HepG2 (cell line): ENCODE data around the gene PLD6. TPM values are rescaled to one million over a fixed set of nuclear protein-coding genes. Genes with fewer than 3 reads are reported as not detected.

ENCODE experiments used
- ARNTL ChIP-seq: sonication (generic); formaldehyde crosslinking; IDR thresholded peaks from 2 replicates; pipeline ENCODE4 v1.4.0; 2020; ENCODE audit warnings: mild to moderate bottlenecking, missing genetic modification reagents
- ATRX ChIP-seq: sonication (generic); formaldehyde crosslinking; IDR thresholded peaks from 2 replicates; pipeline ENCODE4 v1.4.0; 2020; ENCODE audit warnings: missing genetic modification reagents, borderline replicate concordance
- EHMT2 ChIP-seq: fragments of 200-600 bp; sonication (generic); IDR thresholded peaks from 2 replicates; pipeline ENCODE4 v1.7.0; 2017; ENCODE audit warnings: antibody characterized with exemption, low read depth, low read length, borderline replicate concordance
- FOXK2 ChIP-seq: fragments of 450-650 bp; IDR thresholded peaks from 2 replicates; pipeline ENCODE4 v1.6.1; 2016
- GPBP1L1 ChIP-seq: sonication (generic); formaldehyde crosslinking; IDR thresholded peaks from 2 replicates; pipeline ENCODE4 v1.5.0; 2020; ENCODE audit warnings: mild to moderate bottlenecking, missing genetic modification reagents
- IKZF4 ChIP-seq: sonication (generic); formaldehyde crosslinking; IDR thresholded peaks from 2 replicates; pipeline ENCODE4 v1.5.1; 2020; ENCODE audit warnings: borderline replicate concordance, mild to moderate bottlenecking, low read depth, missing genetic modification reagents; ENCODE audit errors: not compliant biosample characterization
- KAT2B ChIP-seq: fragments of 150-350 bp; IDR thresholded peaks from 2 replicates; pipeline ENCODE4 v1.6.1; 2014; ENCODE audit warnings: low read depth, low read length, borderline replicate concordance
- MXI1 ChIP-seq: IDR thresholded peaks from 3 replicates; pipeline ENCODE4 v1.6.1; 2012; ENCODE audit warnings: low read depth, low read length, inconsistent platforms, borderline replicate concordance
- NBN ChIP-seq: fragments of 450-650 bp; conservative IDR thresholded peaks from 2 replicates; pipeline ENCODE4 v1.6.1; 2017
- NR2F2 ChIP-seq: IDR thresholded peaks from 2 replicates; pipeline ENCODE4 v1.6.1; 2012; ENCODE audit warnings: low read depth, inconsistent platforms, borderline replicate concordance
- RNF2 ChIP-seq: fragments of 450-650 bp; conservative IDR thresholded peaks from 2 replicates; pipeline ENCODE4 v1.6.1; 2016; ENCODE audit warnings: low read depth
- TRIM24 ChIP-seq: sonication (generic); formaldehyde crosslinking; IDR thresholded peaks from 2 replicates; pipeline ENCODE4 v1.8.0; 2022; ENCODE audit warnings: mild to moderate bottlenecking, missing genetic modification reagents
- ZBTB38 ChIP-seq: sonication (generic); formaldehyde crosslinking; IDR thresholded peaks from 2 replicates; pipeline ENCODE4 v1.5.1; 2020; ENCODE audit warnings: mild to moderate bottlenecking, missing genetic modification reagents
- ZFP41 ChIP-seq: sonication (generic); formaldehyde crosslinking; IDR thresholded peaks from 2 replicates; pipeline ENCODE4 v1.4.0; 2020; ENCODE audit warnings: mild to moderate bottlenecking, missing genetic modification reagents, borderline replicate concordance
- ZFYVE20 ChIP-seq: sonication (generic); formaldehyde crosslinking; IDR thresholded peaks from 2 replicates; pipeline ENCODE4 v1.8.0; 2023; ENCODE audit warnings: low read depth, mild to moderate bottlenecking, moderate library complexity, missing genetic modification reagents, borderline replicate concordance
- ZNF274 ChIP-seq: sonication (generic); formaldehyde crosslinking; IDR thresholded peaks from 2 replicates; pipeline ENCODE4 v1.5.1; 2020; ENCODE audit warnings: mild to moderate bottlenecking, missing genetic modification reagents
- ZNF414 ChIP-seq: sonication (generic); formaldehyde crosslinking; IDR thresholded peaks from 2 replicates; pipeline ENCODE4 v1.5.0; 2020; ENCODE audit warnings: missing genetic modification reagents
- ZNF44 ChIP-seq: sonication (generic); formaldehyde crosslinking; IDR thresholded peaks from 2 replicates; pipeline ENCODE4 v1.5.1; 2020; ENCODE audit warnings: mild to moderate bottlenecking, missing genetic modification reagents
- ZNF572 ChIP-seq: sonication (generic); formaldehyde crosslinking; IDR thresholded peaks from 2 replicates; pipeline ENCODE4 v1.5.1; 2020; ENCODE audit warnings: mild to moderate bottlenecking, missing genetic modification reagents
- ZNF713 ChIP-seq: sonication (generic); formaldehyde crosslinking; IDR thresholded peaks from 2 replicates; pipeline ENCODE4 v1.4.0; 2020; ENCODE audit warnings: mild to moderate bottlenecking, missing genetic modification reagents
- ZNF816 ChIP-seq: sonication (generic); formaldehyde crosslinking; IDR thresholded peaks from 2 replicates; pipeline ENCODE4 v1.8.0; 2022; ENCODE audit warnings: missing genetic modification reagents, mild to moderate bottlenecking, borderline replicate concordance
- ZSCAN20 ChIP-seq: sonication (generic); formaldehyde crosslinking; IDR thresholded peaks from 2 replicates; pipeline ENCODE4 v1.4.0; 2020; ENCODE audit warnings: missing genetic modification reagents, mild to moderate bottlenecking, borderline replicate concordance
- polyA plus RNA-seq, 8 experiments: library from polyadenylated mRNA; depleted of rRNA in 3 of 8; stranded (reverse) in 7 of 8; unstranded in 1 of 8; fragments of >200 nt; fragmentation: Illumina TruSeq in 4 of 8; extraction: Trizol in 4 of 8; gene quantifications; 2 replicates each; pipeline versions ENCODE4 v1.2.1 to v1.2.3, GENCODE V29; 2011 to 2016; ENCODE audit warnings: low read depth in 4 of 8, missing spikeins in 1 of 8, mixed read lengths in 1 of 8; ENCODE audit not compliant: insufficient read depth in 1 of 8
- total RNA-seq, 5 experiments: library from RNA; depleted of rRNA; stranded (reverse); fragments of >200 nt; fragmentation: Illumina TruSeq; extraction: Trizol; gene quantifications; 2 replicates each; pipeline ENCODE4 v1.2.3, GENCODE V29; 2016; ENCODE audit warnings: low read depth in 1 of 5
- TF ChIP-seq, protein P1 (sequence below): sonication (generic); formaldehyde crosslinking; IDR thresholded peaks from 2 replicates; pipeline ENCODE4 v1.4.0; 2020; ENCODE audit warnings: mild to moderate bottlenecking, missing genetic modification reagents
- TF ChIP-seq, protein P2 (sequence below): IDR thresholded peaks from 2 replicates; pipeline ENCODE4 v1.6.1; 2018; ENCODE audit warnings: missing genetic modification reagents

Gene PLD6
- total and polyA plus RNA-seq, 2 of the 13 experiments (the other 11 are each of a cell fraction or from before 2014, with no cell fraction given): 5.2 to 11.4 TPM

- TF ChIP-seq ZSCAN20 (CRISPR knock-in tag): no peak
- TF ChIP-seq GPBP1L1 (CRISPR knock-in tag): no peak
- peak; percentile 28; the same call in 1 of the 3 replicates for TF ChIP-seq MXI1
- TF ChIP-seq KAT2B: no peak
- no peak; the same call in 1 of the 2 replicates for TF ChIP-seq ZNF274 (CRISPR knock-in tag)
- no peak for TF ChIP-seq ATRX (CRISPR knock-in tag)
- no peak for TF ChIP-seq TRIM24
- peak; percentile 51; the same call in 1 of the 2 replicates for TF ChIP-seq ZFYVE20 (CRISPR knock-in tag)
- TF ChIP-seq NR2F2: no peak
- 0 out of 2 replicates have a peak, but pooled peaks have one; percentile 11 for TF ChIP-seq ZBTB38 (CRISPR knock-in tag)
- TF ChIP-seq ZFP41 (CRISPR knock-in tag): no peak
- TF ChIP-seq IKZF4 (CRISPR knock-in tag): no peak
- TF ChIP-seq ZNF713 (CRISPR knock-in tag): no peak
- TF ChIP-seq, protein P1, sequence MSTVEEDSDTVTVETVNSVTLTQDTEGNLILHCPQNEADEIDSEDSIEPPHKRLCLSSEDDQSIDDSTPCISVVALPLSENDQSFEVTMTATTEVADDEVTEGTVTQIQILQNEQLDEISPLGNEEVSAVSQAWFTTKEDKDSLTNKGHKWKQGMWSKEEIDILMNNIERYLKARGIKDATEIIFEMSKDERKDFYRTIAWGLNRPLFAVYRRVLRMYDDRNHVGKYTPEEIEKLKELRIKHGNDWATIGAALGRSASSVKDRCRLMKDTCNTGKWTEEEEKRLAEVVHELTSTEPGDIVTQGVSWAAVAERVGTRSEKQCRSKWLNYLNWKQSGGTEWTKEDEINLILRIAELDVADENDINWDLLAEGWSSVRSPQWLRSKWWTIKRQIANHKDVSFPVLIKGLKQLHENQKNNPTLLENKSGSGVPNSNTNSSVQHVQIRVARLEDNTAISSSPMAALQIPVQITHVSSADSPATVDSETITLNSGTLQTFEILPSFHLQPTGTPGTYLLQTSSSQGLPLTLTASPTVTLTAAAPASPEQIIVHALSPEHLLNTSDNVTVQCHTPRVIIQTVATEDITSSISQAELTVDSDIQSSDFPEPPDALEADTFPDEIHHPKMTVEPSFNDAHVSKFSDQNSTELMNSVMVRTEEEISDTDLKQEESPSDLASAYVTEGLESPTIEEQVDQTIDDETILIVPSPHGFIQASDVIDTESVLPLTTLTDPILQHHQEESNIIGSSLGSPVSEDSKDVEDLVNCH (CRISPR knock-in tag): no peak
- peak; percentile 97 for TF ChIP-seq ZNF414 (CRISPR knock-in tag)
- TF ChIP-seq, protein P2, sequence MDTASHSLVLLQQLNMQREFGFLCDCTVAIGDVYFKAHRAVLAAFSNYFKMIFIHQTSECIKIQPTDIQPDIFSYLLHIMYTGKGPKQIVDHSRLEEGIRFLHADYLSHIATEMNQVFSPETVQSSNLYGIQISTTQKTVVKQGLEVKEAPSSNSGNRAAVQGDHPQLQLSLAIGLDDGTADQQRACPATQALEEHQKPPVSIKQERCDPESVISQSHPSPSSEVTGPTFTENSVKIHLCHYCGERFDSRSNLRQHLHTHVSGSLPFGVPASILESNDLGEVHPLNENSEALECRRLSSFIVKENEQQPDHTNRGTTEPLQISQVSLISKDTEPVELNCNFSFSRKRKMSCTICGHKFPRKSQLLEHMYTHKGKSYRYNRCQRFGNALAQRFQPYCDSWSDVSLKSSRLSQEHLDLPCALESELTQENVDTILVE: 0 out of 2 replicates have a peak, but pooled peaks have one; percentile 25
- TF ChIP-seq ZNF816 (CRISPR knock-in tag): no peak
- TF ChIP-seq RNF2: peak; percentile 49; the same call in 1 of the 2 replicates
- TF ChIP-seq ZNF44 (CRISPR knock-in tag): no peak
- 0 out of 2 replicates have a peak, but pooled peaks have one; percentile 66 for TF ChIP-seq ZNF572 (CRISPR knock-in tag)
- TF ChIP-seq ARNTL (CRISPR knock-in tag): peak; percentile 95
- no peak for TF ChIP-seq EHMT2
- peak; percentile 100 for TF ChIP-seq FOXK2
- no peak for TF ChIP-seq NBN
Measured at GRCh38 chr17:17237026-17237799, 31.1 kb upstream of the PLD6 start, which contains the start of gene FLCN (continued).
